Astrocyte of the hippocampus (primary cell): ENCODE data around the gene ARHGAP21.
A peak's percentile ranks its signal among the peaks of the same experiment; 100 is the strongest.

Source experiments
- DNase-seq: peaks from one replicate; pipeline ENCODE4 v3.0.0; 2011; ENCODE audit warnings: low read depth, low spot score

The ARHGAP21 gene

GRCh38 chr10:24574578-24575155 lies 149.0 kb downstream of the ARHGAP21 start:
- no peak for DNase-seq

- DNase-seq: no peak
Observed at GRCh38 chr10:24574161-24574560, 149.5 kb downstream of the ARHGAP21 start.

GRCh38 chr10:24571870-24572450 lies 151.7 kb downstream of the ARHGAP21 start:
- DNase-seq: no peak

GRCh38 chr10:24570658-24571426 lies 152.8 kb downstream of the ARHGAP21 start:
- DNase-seq: no peak

GRCh38 chr10:24569828-24570657 lies 153.6 kb downstream of the ARHGAP21 start:
- DNase-seq: no peak

GRCh38 chr10:24569330-24569796 lies 154.3 kb downstream of the ARHGAP21 start:
- no peak for DNase-seq

- DNase-seq: no peak
Observed at GRCh38 chr10:24568042-24568441, 155.6 kb downstream of the ARHGAP21 start.

GRCh38 chr10:24561453-24561852 lies 162.2 kb downstream of the ARHGAP21 start:
- DNase-seq: peak; percentile 41

- DNase-seq: peak; percentile 78
Observed at GRCh38 chr10:24556750-24557742, 166.6 kb downstream of the ARHGAP21 start.

- DNase-seq: no peak
Observed at GRCh38 chr10:24556126-24556749, 167.4 kb downstream of the ARHGAP21 start.

- DNase-seq: no peak
Observed at GRCh38 chr10:24554036-24554435, 169.7 kb downstream of the ARHGAP21 start.

GRCh38 chr10:24553051-24553612 lies 170.6 kb downstream of the ARHGAP21 start:
- no peak for DNase-seq

- peak; percentile 21 for DNase-seq
Observed at GRCh38 chr10:24552346-24553016, 171.2 kb downstream of the ARHGAP21 start.

GRCh38 chr10:24551161-24551560 lies 172.5 kb downstream of the ARHGAP21 start:
- DNase-seq: no peak

- DNase-seq: no peak
Observed at GRCh38 chr10:24550680-24551079, 173.0 kb downstream of the ARHGAP21 start.

- DNase-seq: no peak
Observed at GRCh38 chr10:24545585-24545984, 178.1 kb downstream of the ARHGAP21 start.

- no peak for DNase-seq
Observed at GRCh38 chr10:24544776-24545175, 178.9 kb downstream of the ARHGAP21 start.

GRCh38 chr10:24542314-24543270 lies 181.1 kb downstream of the ARHGAP21 start:
- DNase-seq: no peak
